PC-3 (cell line): ENCODE measurements around the gene PRKCQ. TPM values are rescaled to one million over a fixed set of nuclear protein-coding genes. Genes with fewer than 3 reads are reported as not detected.

Experiments
- ATAC-seq: fragments of 200-7000 bp; cut with Tn5 transposase; 2 replicates; pipeline ENCODE4 v1.9.1; 2020; ENCODE audit warnings: mild to moderate bottlenecking, moderate library complexity
- BruUV-seq: library from RNA; stranded (reverse); fragments of 400-500 nt; replicated peaks from 2 replicates; lab custom pipeline; 2021; lab: Mats Ljungman, UMichigan
- CTCF ChIA-PET: fragments of 300-600 bp; sonication (Branson Sonifier 250); formaldehyde crosslinking; loops from one replicate; lab custom pipeline; 2022; ENCODE audit warnings: antibody characterized with exemption; lab: Charles Lee
- POLR2A ChIA-PET: fragments of 300-600 bp; sonication (Branson Sonifier 250); formaldehyde crosslinking; loops from one replicate; lab custom pipeline; 2022; ENCODE audit warnings: antibody characterized with exemption; ENCODE audit not compliant: unreplicated experiment; lab: Charles Lee
- DNase-seq: peaks from one replicate; pipeline ENCODE4 v3.0.0-alpha.2; 2015
- H2AFZ ChIP-seq: fragments of 300-600 bp; sonication (generic); 2 replicates; pipeline ENCODE4 v1.6.0; 2016; ENCODE audit warnings: antibody characterized with exemption, low read length
- H3F3A ChIP-seq: fragments of 300-600 bp; sonication (generic); one replicate; pipeline ENCODE4 v1.6.0; 2017; ENCODE audit warnings: antibody characterized with exemption, low read length, control low read depth, mild to moderate bottlenecking; ENCODE audit not compliant: unreplicated experiment
- H3K27ac ChIP-seq: fragments of 300-600 bp; sonication (generic); 2 replicates; pipeline ENCODE4 v1.5.1; 2016; ENCODE audit warnings: mild to moderate bottlenecking, low read length
- H3K27me3 ChIP-seq: fragments of 300-600 bp; sonication (generic); 2 replicates; pipeline ENCODE4 v1.6.1; 2016; ENCODE audit warnings: low read length, mixed read lengths
- H3K36me3 ChIP-seq: fragments of 300-600 bp; sonication (generic); 2 replicates; pipeline ENCODE4 v1.6.1; 2016; ENCODE audit warnings: low read depth, mixed run types, low read length, mixed read lengths
- H3K4me1 ChIP-seq: fragments of 300-600 bp; sonication (generic); 2 replicates; pipeline ENCODE4 v1.5.1; 2016; ENCODE audit warnings: low read length; ENCODE audit not compliant: insufficient read depth
- H3K4me2 ChIP-seq: fragments of 300-600 bp; sonication (generic); 2 replicates; pipeline ENCODE4 v1.6.0; 2016; ENCODE audit warnings: low read length
- H3K4me3 ChIP-seq: fragments of 300-600 bp; sonication (generic); 2 replicates; pipeline ENCODE4 v1.5.1; 2016; ENCODE audit warnings: mild to moderate bottlenecking, low read length, mixed read lengths
- H3K79me2 ChIP-seq: fragments of 300-600 bp; sonication (generic); 2 replicates; pipeline ENCODE4 v1.6.1; 2017; ENCODE audit warnings: low read length, mixed read lengths
- H3K9ac ChIP-seq: fragments of 300-600 bp; sonication (generic); 2 replicates; pipeline ENCODE4 v1.6.0; 2016; ENCODE audit warnings: mild to moderate bottlenecking, low read length
- H3K9me2 ChIP-seq: fragments of 300-600 bp; sonication (generic); replicated peaks from 2 replicates; pipeline ENCODE4 v1.6.1; 2016; ENCODE audit warnings: mixed run types, low read length, mixed read lengths
- H3K9me3 ChIP-seq: fragments of 300-600 bp; sonication (generic); 2 replicates; pipeline ENCODE4 v1.6.1; 2016; ENCODE audit warnings: low read length, mixed read lengths
- H4K20me1 ChIP-seq: fragments of 300-600 bp; sonication (generic); 2 replicates; pipeline ENCODE4 v1.6.1; 2016; ENCODE audit warnings: low read length, mixed read lengths
- CTCF ChIP-seq: fragments of 300-600 bp; sonication (generic); conservative IDR thresholded peaks from 2 replicates; pipeline ENCODE4 v1.5.1; 2017; ENCODE audit warnings: antibody characterized with exemption, low read depth, mild to moderate bottlenecking, low read length
- EZH2 ChIP-seq: fragments of 300-600 bp; sonication (generic); IDR thresholded peaks from one replicate; pipeline ENCODE4 v1.6.1; 2017; ENCODE audit warnings: antibody characterized with exemption, mild to moderate bottlenecking, low read length; ENCODE audit not compliant: unreplicated experiment
- EZH2phosphoT487 ChIP-seq: fragments of 300-600 bp; sonication (generic); IDR thresholded peaks from 2 replicates; pipeline ENCODE4 v1.6.1; 2018; ENCODE audit warnings: mild to moderate bottlenecking, antibody characterized with exemption, low read length, borderline replicate concordance
- intact Hi-C: fragments of 100-400 bp; cut with micrococcal nuclease; formaldehyde crosslinking; loops from 2 replicates; pipeline ENCODE4 v1.9.0; 2023
- total RNA-seq: library from RNA; depleted of rRNA; stranded (reverse); fragments of >200 nt; gene quantifications from 2 replicates; pipeline ENCODE4 v1.2.3, GENCODE V29; 2014

PRKCQ gene
- total RNA-seq, 1 experiment from 2014 or later = not detected

GRCh38 chr10:6402349-6402709, 177.7 kb downstream of the PRKCQ start:
- Histone ChIP-seq H3K4me3 (no peak overlapping the region), H3K79me2 (no peaks in the 10 kb centered on the region), H2AFZ (no peak overlapping the region), H3K27me3 (no peaks in the 10 kb centered on the region), H3K9me3 (no peaks in the 10 kb centered on the region), H3K36me3 (no peaks in the 10 kb centered on the region), H3K9me2 (no peaks in the 10 kb centered on the region), H3K4me1 (peaks cover 4% of the 10 kb centered on the region), H4K20me1 (no peaks in the 10 kb centered on the region), H3K9ac (no peak overlapping the region), H3K4me2 (peak overlapping the region; percentile 89; the same call in 1 of the 2 replicates), H3K27ac (no peak overlapping the region), H3F3A (no peaks in the 10 kb centered on the region)
- POLR2A ChIA-PET = no interaction called here
- DNase-seq (no peak), ATAC-seq (no peak)
- CTCF ChIA-PET = interaction anchor here (0.6 to 2.3 kb wide), 12 partner anchors 127 to 1571 kb away, joined by 3 to 51 read pairs (median 4); partner anchors contain the start of gene PFKFB3
- no peak for TF ChIP-seq CTCF
- intact Hi-C loops = loop anchor here (5.0 kb wide), 1 partner anchor 315 kb away; the partner anchor contains the start of gene RBM17
- BruUV-seq = no TSS peak

GRCh38 chr10:6401558-6402348, 178.3 kb downstream of the PRKCQ start:
- DNase-seq = peak; percentile 81
- Histone ChIP-seq H3K9me2 (no peaks in the 10 kb centered on the region), H3K4me3 (peak overlapping the region; percentile 68), H3K27ac (peak overlapping the region; percentile 61), H3K79me2 (no peaks in the 10 kb centered on the region), H3K27me3 (no peaks in the 10 kb centered on the region), H3F3A (no peaks in the 10 kb centered on the region), H3K4me2 (peak overlapping the region; percentile 89), H3K9me3 (no peaks in the 10 kb centered on the region), H4K20me1 (no peaks in the 10 kb centered on the region), H2AFZ (peak overlapping the region; percentile 84), H3K4me1 (peaks cover 5% of the 10 kb centered on the region), H3K36me3 (no peaks in the 10 kb centered on the region), H3K9ac (peak overlapping the region; percentile 67)
- ChIA-PET CTCF (interaction anchor here (0.5 to 2.3 kb wide), 13 partner anchors 110 to 1570 kb away, joined by 3 to 51 read pairs (median 4); partner anchors contain the start of gene PFKFB3), POLR2A (interaction anchor here (0.7 kb wide), 1 partner anchor 199 kb away, joined by 3 read pairs; the partner anchor contains the start of gene PFKFB3)
- ATAC-seq = peak; percentile 94
- no TSS peak for BruUV-seq
- intact Hi-C loops = loop anchor here (1.0 to 5.0 kb wide), 2 partner anchors 292 to 314 kb away; partner anchors contain the start of gene RBM17
- TF ChIP-seq CTCF = peak; percentile 62
- TF ChIP-seq EZH2phosphoT487 = no peak
- TF ChIP-seq EZH2 = no peak
